Activated CD4-positive, alpha-beta T cell treated with anti-CD3 and anti-CD28 coated beads for 36 hours (primary cell): ENCODE results near the gene RTL10. TPM values are rescaled to one million over a fixed set of nuclear protein-coding genes. Genes with fewer than 3 reads are reported as not detected.
A peak's percentile ranks its signal among the peaks of the same experiment; 100 is the strongest.
"Not testable (repeated sequence)": the region's sequence is repeated elsewhere in the genome, so short reads cannot be mapped to it uniquely, and the experiment has no call there.

ENCODE experiments used
- ATAC-seq: fragments of 200-7000 bp; cut with Tn5 transposase; one replicate; pipeline ENCODE4 v1.10.0; 2021; ENCODE audit warnings: mild to moderate bottlenecking, moderate library complexity
- CTCF ChIA-PET: fragments of 350-600 bp; sonication (Branson Sonifier 250); formaldehyde crosslinking; loops from one replicate; lab custom pipeline; 2021; ENCODE audit warnings: antibody characterized with exemption; lab: Charles Lee
- POLR2A ChIA-PET: fragments of 350-600 bp; sonication (Branson Sonifier 250); formaldehyde crosslinking; loops from one replicate; lab custom pipeline; 2021; ENCODE audit warnings: antibody characterized with exemption, inconsistent platforms; lab: Charles Lee
- DNase-seq: peaks from one replicate; pipeline ENCODE4 v3.0.0-alpha.2; 2020
- H3K27ac Mint-ChIP-seq: one replicate; pipeline ENCODE4 v1.8.0; 2021; ENCODE audit warnings: mixed read lengths
- H3K27me3 Mint-ChIP-seq: one replicate; pipeline ENCODE4 v1.8.0; 2021; ENCODE audit warnings: mixed read lengths
- H3K36me3 Mint-ChIP-seq: one replicate; pipeline ENCODE4 v1.8.0; 2021; ENCODE audit warnings: low read depth, mixed read lengths
- H3K4me1 Mint-ChIP-seq: one replicate; pipeline ENCODE4 v1.8.0; 2021; ENCODE audit warnings: mixed read lengths
- H3K4me3 Mint-ChIP-seq: one replicate; pipeline ENCODE4 v1.8.0; 2021; ENCODE audit warnings: mild to moderate bottlenecking, moderate library complexity, mixed read lengths
- H3K9me3 Mint-ChIP-seq: one replicate; pipeline ENCODE4 v1.8.0; 2021; ENCODE audit warnings: low read depth, mixed read lengths
- intact Hi-C, 2 experiments: fragments of 100-400 bp; cut with DNase I in 1 of 2; cut with micrococcal nuclease in 1 of 2; formaldehyde crosslinking; loops; one replicate each; pipeline versions ENCODE4 v1.14.2 to v1.15.1; 2022 to 2024; cut with DNase I, micrococcal nuclease
- total RNA-seq, 2 experiments: library from RNA; stranded (reverse); gene quantifications; one replicate each; pipeline ENCODE4 v1.2.3, GENCODE V29; 2021

RTL10 gene
- total RNA-seq, 2 experiments from 2014 or later = 14.9 to 15.6 TPM

DNA sequence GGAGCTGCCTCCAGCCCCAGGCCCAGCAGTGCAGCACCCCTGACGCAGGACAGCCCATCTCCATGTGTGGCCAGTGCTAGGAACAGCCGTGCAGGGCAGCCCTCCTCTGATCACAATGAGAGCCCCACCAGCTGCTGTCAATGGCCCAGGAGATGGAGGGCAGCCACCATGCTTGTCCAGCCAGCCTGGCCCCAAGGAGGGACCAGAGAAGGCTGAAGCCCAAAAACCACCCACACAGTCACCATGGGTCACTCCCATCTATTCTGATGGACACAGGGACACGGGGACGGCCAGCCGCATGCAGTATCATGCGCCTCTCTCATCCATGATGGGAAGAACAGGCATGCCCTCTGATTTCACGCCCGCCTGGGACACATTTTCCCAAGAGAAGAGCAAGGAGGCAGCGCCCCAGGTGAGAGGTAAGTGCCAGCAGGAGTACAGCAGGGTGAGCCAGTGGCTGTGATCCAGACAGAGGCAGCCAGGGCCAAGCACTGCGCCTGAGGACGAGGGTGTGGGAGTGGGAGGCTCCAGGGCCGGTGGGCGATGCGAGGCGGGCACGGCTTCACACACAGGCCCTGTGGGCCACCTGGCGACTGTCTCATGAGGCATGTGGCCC lies 33.6 kb upstream of the RTL10 start:
- no peaks in the 10 kb centered on the region for H3K9me3 Mint-ChIP-seq
- ChIA-PET CTCF (interaction anchor here (1.3 to 1.7 kb wide), 2 partner anchors 10 to 32 kb away, joined by 3 to 5 read pairs; no protein-coding TSS in a partner anchor), POLR2A (no interaction called here)
- no peaks in the 10 kb centered on the region for H3K27me3 Mint-ChIP-seq
- H3K27ac Mint-ChIP-seq = no peak overlapping the region
- peaks cover 69% of the 10 kb centered on the region for H3K4me1 Mint-ChIP-seq
- intact Hi-C loops = no loop called here
- H3K4me3 Mint-ChIP-seq = no peak overlapping the region
- no peaks in the 10 kb centered on the region for H3K36me3 Mint-ChIP-seq
- ATAC-seq (no peak), DNase-seq (no peak)

GRCh38 chr22:19887256-19887985 lies 32.7 kb upstream of the RTL10 start:
- DNase-seq (no peak), ATAC-seq (no peak)
- Mint-ChIP-seq H3K4me1 (peaks cover 60% of the 10 kb centered on the region), H3K36me3 (no peaks in the 10 kb centered on the region), H3K9me3 (no peaks in the 10 kb centered on the region), H3K27me3 (no peaks in the 10 kb centered on the region), H3K27ac (peak overlapping the region; percentile 76), H3K4me3 (no peak overlapping the region)
- ChIA-PET POLR2A (interaction anchor here (0.6 kb wide), 1 partner anchor 32 kb away, joined by 3 read pairs; no protein-coding TSS in a partner anchor), CTCF (interaction anchor here (0.6 to 1.7 kb wide), 8 partner anchors 11 to 164 kb away, joined by 3 to 5 read pairs (median 3); partner anchors contain the start of gene GP1BB)
- intact Hi-C loops = no loop called here

GRCh38 chr22:19886605-19887255 lies 32.1 kb upstream of the RTL10 start:
- peak; percentile 44 for ATAC-seq
- H3K36me3 Mint-ChIP-seq = no peaks in the 10 kb centered on the region
- H3K27ac Mint-ChIP-seq = peak overlapping the region; percentile 76
- peak; percentile 61 for DNase-seq
- ChIA-PET POLR2A (no interaction called here), CTCF (interaction anchor here (0.6 to 1.7 kb wide), 9 partner anchors 12 to 562 kb away, joined by 3 to 5 read pairs (median 3); partner anchors contain the start of gene GP1BB)
- no peak overlapping the region for H3K4me3 Mint-ChIP-seq
- no peaks in the 10 kb centered on the region for H3K27me3 Mint-ChIP-seq
- H3K9me3 Mint-ChIP-seq = no peaks in the 10 kb centered on the region
- intact Hi-C loops = no loop called here
- H3K4me1 Mint-ChIP-seq = peaks cover 54% of the 10 kb centered on the region

DNA sequence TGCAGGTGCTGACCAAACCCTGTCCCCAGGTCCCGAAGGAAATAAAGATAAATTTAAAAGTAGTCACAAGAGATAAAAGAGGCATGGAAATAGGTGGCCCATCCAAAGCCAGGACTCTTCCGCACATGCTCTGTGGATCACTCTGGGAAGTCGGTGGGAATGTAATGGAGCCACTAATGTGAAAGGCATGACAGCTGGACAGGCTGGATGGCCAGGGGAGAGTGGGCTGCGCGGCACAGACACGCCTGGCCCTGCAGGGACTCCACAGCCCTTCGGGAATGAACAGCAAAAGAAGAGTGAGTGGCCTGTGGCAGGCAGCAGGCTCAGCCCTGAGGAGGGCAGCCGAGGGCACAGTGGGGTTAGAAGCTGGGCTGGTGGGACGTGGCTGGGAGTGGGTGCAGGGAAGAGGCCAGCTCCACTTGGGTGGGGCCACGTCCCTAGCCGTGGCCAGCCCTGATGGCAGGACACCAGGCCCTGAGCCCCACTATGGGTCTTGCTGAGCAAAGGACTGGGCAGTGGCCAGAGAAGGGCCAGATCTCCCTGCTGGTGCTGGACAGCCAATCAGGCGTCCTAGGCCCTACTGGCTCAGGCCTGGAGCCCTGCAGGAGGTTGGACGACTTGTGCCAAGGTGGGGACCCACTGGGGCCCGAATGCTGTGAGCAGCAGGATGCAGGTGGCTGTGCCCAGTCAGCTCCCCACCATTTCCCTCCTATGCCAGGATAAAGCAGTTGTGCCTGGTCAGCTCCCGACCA lies 31.3 kb upstream of the RTL10 start:
- no peaks in the 10 kb centered on the region for H3K9me3 Mint-ChIP-seq
- no peaks in the 10 kb centered on the region for H3K36me3 Mint-ChIP-seq
- ATAC-seq (no peak), DNase-seq (no peak)
- intact Hi-C loops = no loop called here
- H3K4me1 Mint-ChIP-seq = peaks cover 46% of the 10 kb centered on the region
- H3K27me3 Mint-ChIP-seq = no peaks in the 10 kb centered on the region
- no peak overlapping the region for H3K4me3 Mint-ChIP-seq
- ChIA-PET POLR2A (no interaction called here), CTCF (interaction anchor here (0.8 to 1.7 kb wide), 7 partner anchors 8 to 162 kb away, joined by 3 to 5 read pairs (median 3); partner anchors contain the start of gene GP1BB)
- H3K27ac Mint-ChIP-seq = peak overlapping the region; percentile 77

- no peaks in the 10 kb centered on the region for H3K36me3 Mint-ChIP-seq
- peak overlapping the region; percentile 77 for H3K27ac Mint-ChIP-seq
- ChIA-PET CTCF (interaction anchor here (0.7 to 0.8 kb wide), 4 partner anchors 9 to 55 kb away, joined by 3 to 4 read pairs (median 3); no protein-coding TSS in a partner anchor), POLR2A (no interaction called here)
- peaks cover 38% of the 10 kb centered on the region for H3K4me1 Mint-ChIP-seq
- ATAC-seq (no peak), DNase-seq (no peak)
- H3K9me3 Mint-ChIP-seq = no peaks in the 10 kb centered on the region
- intact Hi-C loops = no loop called here
- H3K4me3 Mint-ChIP-seq = no peak overlapping the region
- H3K27me3 Mint-ChIP-seq = no peaks in the 10 kb centered on the region
Measured at GRCh38 chr22:19884954-19885751, 30.5 kb upstream of the RTL10 start.

DNA sequence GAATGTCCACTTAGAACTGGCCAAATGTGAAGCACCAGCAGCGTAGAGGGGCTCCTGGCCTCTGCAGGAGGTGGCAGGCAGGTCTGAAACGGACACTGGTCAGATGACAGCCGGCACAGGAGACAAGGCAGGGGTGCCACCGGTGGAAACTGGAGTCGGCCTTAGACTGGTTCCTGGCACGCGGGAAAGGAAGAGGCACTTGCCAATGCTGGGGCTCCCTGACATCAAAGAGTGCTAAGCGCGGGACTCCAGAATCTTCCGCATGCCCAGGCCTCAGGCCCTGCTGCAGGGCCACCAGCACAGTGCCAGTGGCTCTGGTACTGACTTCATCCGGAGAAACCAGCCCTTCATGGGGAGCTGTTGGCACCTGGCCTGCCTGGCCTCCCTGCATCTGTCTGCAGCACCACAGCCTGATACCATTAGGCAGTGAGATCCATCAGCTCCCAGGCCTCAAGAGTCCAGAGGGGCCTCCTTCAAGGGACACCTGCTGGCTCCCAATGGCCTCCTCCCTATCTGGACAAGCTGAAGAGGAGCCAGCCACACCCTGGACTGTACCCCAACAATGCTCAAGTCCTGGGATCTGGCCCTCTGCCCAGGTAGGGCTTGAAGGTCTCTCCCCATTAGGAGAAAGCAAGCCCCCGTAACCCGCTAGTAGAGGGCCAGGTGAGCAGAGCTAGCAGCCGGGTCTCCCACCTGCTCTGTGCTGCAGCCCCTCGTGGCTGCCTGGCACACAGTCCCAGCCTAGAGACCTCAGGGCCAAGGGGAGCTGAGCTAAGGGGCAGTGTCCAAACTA lies 29.7 kb upstream of the RTL10 start:
- Mint-ChIP-seq H3K4me1 (peaks cover 32% of the 10 kb centered on the region), H3K4me3 (no peak overlapping the region), H3K36me3 (no peaks in the 10 kb centered on the region), H3K9me3 (no peaks in the 10 kb centered on the region), H3K27ac (no peak overlapping the region), H3K27me3 (no peaks in the 10 kb centered on the region)
- CTCF ChIA-PET = interaction anchor here (0.7 kb wide), 1 partner anchor 28 kb away, joined by 4 read pairs; no protein-coding TSS in a partner anchor
- peak; percentile 4 for DNase-seq
- POLR2A ChIA-PET = no interaction called here
- intact Hi-C loops = no loop called here
- no peak for ATAC-seq

- H3K27me3 Mint-ChIP-seq, H3K27ac Mint-ChIP-seq, H3K36me3 Mint-ChIP-seq, intact Hi-C loops, POLR2A ChIA-PET, H3K4me3 Mint-ChIP-seq, ATAC-seq, DNase-seq, H3K9me3 Mint-ChIP-seq, CTCF ChIA-PET: not testable (repeated sequence)
- peaks cover 32% of the 10 kb centered on the region for H3K4me1 Mint-ChIP-seq
Measured at GRCh38 chr22:19883446-19883845, 28.8 kb upstream of the RTL10 start.

DNA sequence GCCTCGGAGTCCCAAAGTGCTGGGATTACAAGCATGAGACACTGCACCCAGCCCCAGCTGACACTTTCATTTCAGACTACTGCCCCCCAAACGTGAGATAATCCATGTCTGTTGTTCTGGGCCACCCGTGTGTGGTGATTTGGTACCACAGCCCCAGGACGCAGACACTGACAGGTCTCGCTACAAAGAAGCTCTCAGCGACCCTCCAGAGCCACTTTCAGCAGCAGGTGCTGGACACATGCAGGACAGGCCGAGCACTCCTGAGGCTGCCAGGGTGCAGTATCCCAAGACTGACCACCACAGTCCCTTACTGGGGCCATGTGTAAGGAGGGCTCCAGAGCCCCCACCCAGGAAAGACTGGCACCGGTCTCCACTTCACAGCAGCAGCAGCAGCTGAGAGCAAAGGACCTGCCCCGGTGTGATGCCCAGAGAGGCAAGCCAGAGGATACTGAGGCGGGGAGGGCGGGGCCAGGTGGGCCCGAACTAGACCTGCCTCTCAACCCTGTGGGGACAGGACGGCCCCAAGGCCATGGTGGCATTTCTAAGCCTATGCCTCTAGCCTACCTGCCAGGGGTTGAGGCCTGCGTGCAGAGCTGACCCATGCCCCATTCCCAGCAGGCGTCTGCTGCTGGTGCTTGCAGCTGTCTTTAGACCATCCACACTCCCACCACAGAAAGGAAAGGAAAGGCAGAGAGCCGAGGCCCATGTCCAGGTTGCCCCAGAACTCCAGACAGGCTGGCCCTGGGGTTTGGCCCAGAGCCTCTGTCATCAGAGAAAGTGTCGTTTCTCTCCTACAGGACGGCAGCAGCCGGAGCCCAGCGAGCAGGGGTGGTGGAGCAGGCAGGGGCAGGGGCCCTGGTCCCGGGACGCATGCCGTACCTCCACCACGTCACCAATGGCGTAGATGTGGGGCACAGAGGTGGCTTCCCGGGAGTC lies 28.0 kb upstream of the RTL10 start:
- Mint-ChIP-seq H3K4me1 (peaks cover 25% of the 10 kb centered on the region), H3K27ac (no peak overlapping the region), H3K27me3 (no peaks in the 10 kb centered on the region), H3K36me3 (no peaks in the 10 kb centered on the region), H3K4me3 (no peak overlapping the region), H3K9me3 (no peaks in the 10 kb centered on the region)
- ATAC-seq (no peak), DNase-seq (peak; percentile 3)
- ChIA-PET CTCF (no interaction called here), POLR2A (no interaction called here)
- intact Hi-C loops = no loop called here

DNA sequence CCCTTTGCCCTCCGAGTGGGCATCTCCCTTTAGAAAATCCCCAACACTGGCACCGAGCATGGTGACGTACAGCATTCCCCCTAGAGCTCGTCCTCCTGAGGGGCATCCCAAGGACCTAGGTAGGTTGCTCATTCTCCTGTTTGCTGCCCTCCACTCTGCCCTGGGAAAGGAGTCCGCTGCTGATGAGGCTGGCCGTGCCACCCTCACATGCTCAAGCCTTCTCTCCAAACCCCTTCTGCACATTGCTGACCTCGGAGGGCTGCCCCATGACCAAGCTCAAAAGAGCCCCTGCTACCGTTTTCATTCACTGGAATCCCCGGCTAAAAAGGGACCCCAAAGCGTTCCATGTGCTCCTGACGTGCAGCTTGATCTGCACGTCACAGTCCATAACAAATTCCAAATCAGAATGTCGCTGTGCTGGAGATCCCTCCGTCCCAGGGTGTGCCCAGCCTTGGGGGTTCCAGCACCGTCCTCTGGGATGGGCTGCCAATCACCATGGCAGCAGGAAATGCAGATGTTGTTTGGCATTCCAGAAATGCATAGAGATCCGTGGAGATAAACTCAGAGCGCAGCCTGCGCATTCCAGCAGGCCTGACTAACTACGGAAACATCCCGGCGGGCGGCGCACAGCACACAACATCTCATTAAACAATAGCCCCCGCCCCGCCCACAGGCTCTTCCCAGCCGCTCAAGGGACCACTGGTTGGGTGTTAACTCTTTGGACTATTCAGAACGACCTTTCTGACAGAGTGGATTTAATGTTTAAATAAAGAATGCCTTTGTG lies 26.3 kb upstream of the RTL10 start:
- peaks cover 8% of the 10 kb centered on the region for H3K4me1 Mint-ChIP-seq
- no peak for ATAC-seq
- POLR2A ChIA-PET = no interaction called here
- CTCF ChIA-PET = interaction anchor here (0.7 kb wide), 1 partner anchor 162 kb away, joined by 3 read pairs; no protein-coding TSS in a partner anchor
- no peak overlapping the region for H3K27ac Mint-ChIP-seq
- no peaks in the 10 kb centered on the region for H3K36me3 Mint-ChIP-seq
- no peaks in the 10 kb centered on the region for H3K27me3 Mint-ChIP-seq
- H3K9me3 Mint-ChIP-seq = no peaks in the 10 kb centered on the region
- no peak overlapping the region for H3K4me3 Mint-ChIP-seq
- DNase-seq = no peak
- intact Hi-C loops = no loop called here
